Activated CD8-positive, alpha-beta T cell treated with anti-CD3 and anti-CD28 coated beads for 36 hours (primary cell): ENCODE data around the gene AGBL1. TPM values are rescaled to one million over a fixed set of nuclear protein-coding genes. Genes with fewer than 3 reads are reported as not detected.

Source experiments
- ATAC-seq: fragments of 200-7000 bp; cut with Tn5 transposase; one replicate; pipeline ENCODE4 v1.10.0; 2021; ENCODE audit warnings: mild to moderate bottlenecking, moderate library complexity
- CTCF ChIA-PET: fragments of 350-600 bp; sonication (Branson Sonifier 250); formaldehyde crosslinking; loops from one replicate; lab custom pipeline; 2021; ENCODE audit warnings: antibody characterized with exemption; lab: Charles Lee
- POLR2A ChIA-PET: fragments of 350-600 bp; sonication (Branson Sonifier 250); formaldehyde crosslinking; loops from one replicate; lab custom pipeline; 2021; ENCODE audit warnings: antibody characterized with exemption; lab: Charles Lee
- DNase-seq: peaks from one replicate; pipeline ENCODE4 v3.0.0-alpha.2; 2020
- H3K27ac Mint-ChIP-seq: one replicate; pipeline ENCODE4 v1.8.0; 2021; ENCODE audit warnings: mild to moderate bottlenecking, mixed read lengths
- H3K27me3 Mint-ChIP-seq: one replicate; pipeline ENCODE4 v1.8.0; 2021; ENCODE audit warnings: mixed read lengths
- H3K36me3 Mint-ChIP-seq: one replicate; pipeline ENCODE4 v1.8.0; 2021; ENCODE audit warnings: low read depth, mixed read lengths
- H3K4me1 Mint-ChIP-seq: one replicate; pipeline ENCODE4 v1.8.0; 2021; ENCODE audit warnings: low read depth, mixed read lengths
- H3K4me3 Mint-ChIP-seq: one replicate; pipeline ENCODE4 v1.8.0; 2021; ENCODE audit warnings: mild to moderate bottlenecking, moderate library complexity, mixed read lengths
- H3K9me3 Mint-ChIP-seq: one replicate; pipeline ENCODE4 v1.8.0; 2021; ENCODE audit warnings: mixed read lengths
- intact Hi-C: fragments of 100-400 bp; cut with micrococcal nuclease; formaldehyde crosslinking; loops from one replicate; pipeline ENCODE4 v1.10.0; 2022
- total RNA-seq, 2 experiments: library from RNA; stranded (reverse); gene quantifications; one replicate each; pipeline ENCODE4 v1.2.3, GENCODE V29; 2021
- TF ChIP-seq, protein P1 (sequence below): fragments of 200-600 bp; IDR thresholded peaks from one replicate; pipeline ENCODE4 v1.8.0; 2022; ENCODE audit warnings: antibody characterized with exemption, mild to moderate bottlenecking

Gene AGBL1
- total RNA-seq, 2 experiments from 2014 or later: not detected

DNA sequence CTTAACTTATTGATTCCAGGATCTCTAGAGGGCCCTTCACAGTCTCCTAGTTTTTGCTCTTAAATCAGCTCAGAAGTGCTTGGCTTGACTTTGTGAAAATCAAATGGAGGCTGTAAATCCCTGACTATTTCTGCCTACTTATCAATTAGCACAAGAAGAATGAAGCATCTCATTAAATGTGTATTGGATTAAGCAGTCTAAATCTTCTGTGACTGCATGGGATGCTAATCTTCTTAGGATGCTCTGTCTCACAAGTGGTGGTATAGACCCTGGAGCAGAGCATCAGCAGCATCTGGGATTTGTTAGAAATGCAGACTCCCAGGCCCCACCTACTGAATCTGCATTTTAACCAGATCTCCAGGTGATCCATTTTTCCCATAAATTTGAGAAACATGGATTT lies 488.7 kb downstream of the AGBL1 start:
- H3K4me1 Mint-ChIP-seq: no peaks in the 10 kb centered on the region

DNA sequence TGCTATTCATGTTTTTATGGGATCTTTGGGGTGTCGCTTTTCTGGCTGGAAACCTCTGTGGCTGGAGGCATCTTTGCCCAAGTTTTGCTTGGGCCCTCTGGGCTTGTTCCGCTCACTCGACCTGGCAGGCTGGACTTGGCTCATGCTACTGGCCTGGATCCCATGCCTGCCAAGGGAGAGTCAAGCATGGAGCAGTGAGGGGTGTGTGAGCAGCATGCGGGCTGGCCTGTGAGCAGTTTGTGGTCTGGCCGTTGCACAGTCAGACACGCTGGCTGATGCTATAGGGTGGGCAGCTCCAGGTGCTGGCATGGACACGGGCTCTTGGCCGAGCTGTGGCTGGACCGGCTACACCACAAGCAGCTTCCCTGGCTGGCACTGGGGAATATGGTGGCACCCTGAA lies 491.1 kb downstream of the AGBL1 start:
- intact Hi-C loops: no loop called here
- ChIA-PET POLR2A (no interaction called here), CTCF (no interaction called here)
- DNase-seq: no peak
- no peak overlapping the region for H3K4me3 Mint-ChIP-seq
- TF ChIP-seq, protein P1, sequence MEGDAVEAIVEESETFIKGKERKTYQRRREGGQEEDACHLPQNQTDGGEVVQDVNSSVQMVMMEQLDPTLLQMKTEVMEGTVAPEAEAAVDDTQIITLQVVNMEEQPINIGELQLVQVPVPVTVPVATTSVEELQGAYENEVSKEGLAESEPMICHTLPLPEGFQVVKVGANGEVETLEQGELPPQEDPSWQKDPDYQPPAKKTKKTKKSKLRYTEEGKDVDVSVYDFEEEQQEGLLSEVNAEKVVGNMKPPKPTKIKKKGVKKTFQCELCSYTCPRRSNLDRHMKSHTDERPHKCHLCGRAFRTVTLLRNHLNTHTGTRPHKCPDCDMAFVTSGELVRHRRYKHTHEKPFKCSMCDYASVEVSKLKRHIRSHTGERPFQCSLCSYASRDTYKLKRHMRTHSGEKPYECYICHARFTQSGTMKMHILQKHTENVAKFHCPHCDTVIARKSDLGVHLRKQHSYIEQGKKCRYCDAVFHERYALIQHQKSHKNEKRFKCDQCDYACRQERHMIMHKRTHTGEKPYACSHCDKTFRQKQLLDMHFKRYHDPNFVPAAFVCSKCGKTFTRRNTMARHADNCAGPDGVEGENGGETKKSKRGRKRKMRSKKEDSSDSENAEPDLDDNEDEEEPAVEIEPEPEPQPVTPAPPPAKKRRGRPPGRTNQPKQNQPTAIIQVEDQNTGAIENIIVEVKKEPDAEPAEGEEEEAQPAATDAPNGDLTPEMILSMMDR: no peak
- no peak overlapping the region for H3K27ac Mint-ChIP-seq
- H3K9me3 Mint-ChIP-seq: no peaks in the 10 kb centered on the region
- peaks cover 1% of the 10 kb centered on the region for H3K27me3 Mint-ChIP-seq
- H3K36me3 Mint-ChIP-seq: no peaks in the 10 kb centered on the region
- no peaks in the 10 kb centered on the region for H3K4me1 Mint-ChIP-seq
- ATAC-seq: no peak

More for the DNA sequence above, 488.7 kb downstream of the AGBL1 start:
- DNase-seq (no peak), ATAC-seq (no peak)
- ChIA-PET CTCF (no interaction called here), POLR2A (no interaction called here)
- H3K9me3 Mint-ChIP-seq: peaks cover 10% of the 10 kb centered on the region
- no peak overlapping the region for H3K4me3 Mint-ChIP-seq
- TF ChIP-seq, protein P1: no peak
- peaks cover 1% of the 10 kb centered on the region for H3K27me3 Mint-ChIP-seq
- intact Hi-C loops: no loop called here
- H3K36me3 Mint-ChIP-seq: peaks cover 5% of the 10 kb centered on the region
- H3K27ac Mint-ChIP-seq: no peak overlapping the region

DNA sequence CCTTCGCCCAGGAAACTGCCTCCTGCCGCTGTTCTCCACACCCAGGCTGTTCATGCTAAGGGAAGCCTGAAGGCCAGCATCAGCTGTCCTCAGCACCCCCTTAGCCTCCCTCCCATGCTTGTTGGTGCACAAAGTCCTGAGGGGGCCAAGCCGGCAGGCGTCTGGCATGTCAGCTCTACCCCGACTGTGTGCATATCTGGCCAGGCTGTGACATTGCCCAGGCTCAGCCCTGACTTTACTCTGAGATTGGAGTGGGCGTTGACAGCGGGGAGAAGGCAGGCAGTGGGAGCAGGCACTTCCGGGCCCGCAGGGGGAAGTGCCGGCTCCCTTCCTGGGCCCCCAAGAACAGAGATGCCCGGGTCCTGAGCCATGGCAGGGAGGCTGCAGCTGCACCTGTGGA lies 492.2 kb downstream of the AGBL1 start:
- ChIA-PET CTCF (no interaction called here), POLR2A (no interaction called here)
- intact Hi-C loops: no loop called here
- no peak overlapping the region for H3K4me3 Mint-ChIP-seq
- TF ChIP-seq, protein P1: no peak
- no peaks in the 10 kb centered on the region for H3K4me1 Mint-ChIP-seq
- H3K36me3 Mint-ChIP-seq: no peaks in the 10 kb centered on the region
- DNase-seq (no peak), ATAC-seq (no peak)
- no peak overlapping the region for H3K27ac Mint-ChIP-seq
- peaks cover 1% of the 10 kb centered on the region for H3K27me3 Mint-ChIP-seq
- no peaks in the 10 kb centered on the region for H3K9me3 Mint-ChIP-seq

DNA sequence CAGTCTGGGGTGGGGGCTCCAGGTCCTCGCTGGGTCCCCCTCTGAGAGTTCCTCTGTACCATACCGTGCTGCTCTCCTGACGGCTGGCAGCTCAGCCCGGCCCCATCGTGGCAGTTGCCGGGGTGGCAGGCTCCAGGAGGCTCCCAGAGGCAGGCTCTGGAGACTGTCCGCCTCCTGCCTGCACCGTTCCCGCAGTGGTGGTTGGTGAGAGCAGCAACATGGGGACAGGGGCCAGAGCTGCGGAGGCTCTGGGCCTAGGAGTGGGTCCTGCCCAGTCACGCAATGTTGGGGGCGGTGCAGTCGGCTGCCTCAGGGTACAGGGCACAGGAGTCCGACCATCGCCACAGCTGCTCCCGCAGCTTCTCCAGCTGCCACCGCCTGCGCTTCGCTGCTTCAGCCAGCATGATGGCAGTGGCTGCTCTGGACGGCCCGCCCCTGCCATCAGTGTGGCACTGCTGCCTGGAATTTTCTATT lies 492.7 kb downstream of the AGBL1 start:
- Mint-ChIP-seq H3K36me3 (no peaks in the 10 kb centered on the region), H3K9me3 (no peaks in the 10 kb centered on the region), H3K27me3 (peaks cover 1% of the 10 kb centered on the region), H3K4me1 (no peaks in the 10 kb centered on the region), H3K4me3 (no peak overlapping the region), H3K27ac (no peak overlapping the region)
- no peak for DNase-seq
- ATAC-seq: no peak
- intact Hi-C loops: no loop called here
- CTCF ChIA-PET: no interaction called here
- TF ChIP-seq, protein P1: no peak
- POLR2A ChIA-PET: no interaction called here

DNA sequence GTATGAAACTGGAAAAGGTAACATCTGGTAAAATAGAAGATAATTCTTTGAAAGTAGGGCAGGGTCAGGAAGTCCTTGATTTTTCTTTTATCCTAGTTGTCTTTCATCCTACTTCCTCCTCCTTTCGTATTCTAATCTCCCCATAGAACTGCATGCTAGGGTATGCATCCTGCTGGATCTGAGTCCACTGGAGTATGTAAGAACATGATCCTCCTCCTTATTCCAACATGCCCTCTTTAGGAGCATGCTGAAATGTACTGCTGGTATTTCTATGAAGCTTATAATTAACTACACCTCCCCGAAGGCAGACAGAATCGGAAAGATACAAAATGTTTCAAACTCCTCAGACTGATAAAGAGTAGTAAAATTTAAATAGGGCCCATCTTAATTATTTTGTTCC lies 493.8 kb downstream of the AGBL1 start:
- intact Hi-C loops: no loop called here
- H3K27ac Mint-ChIP-seq: no peak overlapping the region
- ChIA-PET POLR2A (no interaction called here), CTCF (no interaction called here)
- H3K27me3 Mint-ChIP-seq: peaks cover 1% of the 10 kb centered on the region
- TF ChIP-seq, protein P1: no peak
- H3K9me3 Mint-ChIP-seq: no peaks in the 10 kb centered on the region
- no peak overlapping the region for H3K4me3 Mint-ChIP-seq
- ATAC-seq: no peak
- DNase-seq: no peak
- no peaks in the 10 kb centered on the region for H3K36me3 Mint-ChIP-seq
- no peaks in the 10 kb centered on the region for H3K4me1 Mint-ChIP-seq
